ENCODE data around the gene PLCB4.

Gene PLCB4

GRCh38 chr20:9070304-9070703 lies 1.4 kb downstream of the PLCB4 start:
- no peak overlapping the region; the same call in 1 of the 2 replicates for H3K4me3 ChIP-seq (replicated peaks; ENCODE audit: low read depth, low read length)
- no peak for DNase-seq (ENCODE audit: extremely low read depth, low read depth)
- no peak for TF ChIP-seq CTCF (IDR thresholded peaks at IDR 0.05; ENCODE audit: low read depth, low read length, missing control alignments)

GRCh38 chr20:9071976-9072726 lies 3.3 kb downstream of the PLCB4 start:
- DNase-seq (ENCODE audit: extremely low read depth, low read depth) = no peak
- no peak overlapping the region for H3K4me3 ChIP-seq (replicated peaks; ENCODE audit: low read depth, low read length)
- no peak for TF ChIP-seq CTCF (IDR thresholded peaks at IDR 0.05; ENCODE audit: low read depth, low read length, missing control alignments)

- no peak for DNase-seq (ENCODE audit: extremely low read depth, low read depth)
- H3K4me3 ChIP-seq (replicated peaks; ENCODE audit: low read depth, low read length) = no peak overlapping the region
- no peak for TF ChIP-seq CTCF (IDR thresholded peaks at IDR 0.05; ENCODE audit: low read depth, low read length, missing control alignments)
These were observed 4.1 kb downstream of the PLCB4 start for GRCh38 chr20:9072861-9073500.

GRCh38 chr20:9075264-9076095 lies 6.6 kb downstream of the PLCB4 start:
- TF ChIP-seq CTCF (IDR thresholded peaks at IDR 0.05; ENCODE audit: low read depth, low read length, missing control alignments) = no peak
- no peak for DNase-seq (ENCODE audit: extremely low read depth, low read depth)
- H3K4me3 ChIP-seq (replicated peaks; ENCODE audit: low read depth, low read length) = no peak overlapping the region

GRCh38 chr20:9076440-9076839 lies 7.6 kb downstream of the PLCB4 start:
- TF ChIP-seq CTCF (IDR thresholded peaks at IDR 0.05; ENCODE audit: low read depth, low read length, missing control alignments) = no peak
- no peak for DNase-seq (ENCODE audit: extremely low read depth, low read depth)
- no peak overlapping the region for H3K4me3 ChIP-seq (replicated peaks; ENCODE audit: low read depth, low read length)

- no peak overlapping the region for H3K4me3 ChIP-seq (replicated peaks; ENCODE audit: low read depth, low read length)
- DNase-seq (ENCODE audit: extremely low read depth, low read depth) = no peak
- no peak for TF ChIP-seq CTCF (IDR thresholded peaks at IDR 0.05; ENCODE audit: low read depth, low read length, missing control alignments)
These were observed 10.2 kb downstream of the PLCB4 start for GRCh38 chr20:9078826-9079731.

All from HFF-Myc (cell line).